Ovary (tissue), 3 donors: Measurements from ENCODE around the gene HMGN5.

Experiments used
- EP300 ChIP-seq: sonication (generic); formaldehyde crosslinking; IDR thresholded peaks from one replicate; pipeline ENCODE4 v1.6.1; 2017; ENCODE audit warnings: antibody characterized with exemption
- POLR2A ChIP-seq: fragments of 450-650 bp; IDR thresholded peaks from one replicate; pipeline ENCODE4 v1.6.1; 2017; ENCODE audit warnings: antibody characterized with exemption, mild to moderate bottlenecking, moderate library complexity
- TF ChIP-seq, protein P1 (sequence below), 3 donors: fragments of 450-650 bp in 2 of 3; fragments of 200-600 bp in 1 of 3; IDR thresholded peaks; one replicate each; pipeline versions ENCODE4 v1.5.1 to v1.8.0; 2016 to 2022; ENCODE audit warnings: antibody characterized with exemption in 3 of 3, mild to moderate bottlenecking in 1 of 3
- donor health status: DM: no; HTN: no; CAD: no.

DNA sequence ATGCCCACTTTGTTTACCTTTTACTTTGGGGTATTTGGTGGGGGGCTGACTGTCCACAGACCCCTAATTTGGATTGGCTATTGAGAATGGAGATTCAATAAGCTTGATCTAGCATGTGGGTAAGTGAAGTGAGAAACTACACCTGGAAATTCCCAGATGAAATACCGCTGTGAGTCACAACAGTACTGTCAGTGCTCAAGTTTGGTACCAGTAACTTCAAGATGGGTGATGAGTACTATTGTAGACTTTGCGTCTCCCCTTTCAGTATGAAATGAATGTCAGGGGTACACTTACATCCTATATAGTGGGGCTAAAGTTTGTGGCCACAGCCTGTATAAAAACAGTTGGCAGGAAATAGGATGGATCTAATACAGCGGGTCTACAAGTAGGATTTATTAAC, 33.3 kb downstream of the HMGN5 start:
- TF ChIP-seq, protein P1, sequence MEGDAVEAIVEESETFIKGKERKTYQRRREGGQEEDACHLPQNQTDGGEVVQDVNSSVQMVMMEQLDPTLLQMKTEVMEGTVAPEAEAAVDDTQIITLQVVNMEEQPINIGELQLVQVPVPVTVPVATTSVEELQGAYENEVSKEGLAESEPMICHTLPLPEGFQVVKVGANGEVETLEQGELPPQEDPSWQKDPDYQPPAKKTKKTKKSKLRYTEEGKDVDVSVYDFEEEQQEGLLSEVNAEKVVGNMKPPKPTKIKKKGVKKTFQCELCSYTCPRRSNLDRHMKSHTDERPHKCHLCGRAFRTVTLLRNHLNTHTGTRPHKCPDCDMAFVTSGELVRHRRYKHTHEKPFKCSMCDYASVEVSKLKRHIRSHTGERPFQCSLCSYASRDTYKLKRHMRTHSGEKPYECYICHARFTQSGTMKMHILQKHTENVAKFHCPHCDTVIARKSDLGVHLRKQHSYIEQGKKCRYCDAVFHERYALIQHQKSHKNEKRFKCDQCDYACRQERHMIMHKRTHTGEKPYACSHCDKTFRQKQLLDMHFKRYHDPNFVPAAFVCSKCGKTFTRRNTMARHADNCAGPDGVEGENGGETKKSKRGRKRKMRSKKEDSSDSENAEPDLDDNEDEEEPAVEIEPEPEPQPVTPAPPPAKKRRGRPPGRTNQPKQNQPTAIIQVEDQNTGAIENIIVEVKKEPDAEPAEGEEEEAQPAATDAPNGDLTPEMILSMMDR (IDR thresholded peaks at IDR 0.05), result no peak
- TF ChIP-seq POLR2A (no peak), EP300 (no peak)
